Measurements from ENCODE around the gene WNT3A. TPM values are rescaled to one million over a fixed set of nuclear protein-coding genes. Genes with fewer than 3 reads are reported as not detected.

The WNT3A gene
- total and polyA plus RNA-seq, 2 of the 4 experiments (the other 2 are of a cell fraction), result not detected

- H3K4ac ChIP-seq (ENCODE audit: low read depth, low read length), result peak within 1 kb of the TSS; percentile 80
- whole genome bisulfite sequencing, 2 experiments (ENCODE audit: extremely low coverage in 2 of 2, insufficient read length in 1 of 2), result 2% methylated on average over 41 of the region's 66 CpGs; no CpG with 5 or more reads in 1 of the 2 experiments
- H3K14ac ChIP-seq (replicated peaks; ENCODE audit: low read depth, low read length), result peak within 1 kb of the TSS; percentile 81
- peaks cover under 1% of the 10 kb centered on the region for H3K9me1 ChIP-seq (ENCODE audit: insufficient read depth, low read length)
- peaks cover 3% of the 10 kb centered on the region for H3K4me1 ChIP-seq (ENCODE audit: control insufficient read depth, insufficient read depth, low read length)
- H2AFZ ChIP-seq (replicated peaks; ENCODE audit: low read length, poor library complexity), result peak within 1 kb of the TSS; percentile 98
- no peaks in the 10 kb centered on the region for H3K9me3 ChIP-seq (ENCODE audit: control insufficient read depth, insufficient read depth, low read length)
- peak within 1 kb of the TSS; percentile 43; the same call in 1 of the 2 replicates for H2BK120ac ChIP-seq (ENCODE audit: low read depth, low read length)
- no peak within 1 kb of the TSS for H2BK15ac ChIP-seq (ENCODE audit: low read depth, low read length)
- peak within 1 kb of the TSS; percentile 82 for H3K27ac ChIP-seq (ENCODE audit: insufficient read depth, low read length)
- peak within 1 kb of the TSS; percentile 93 for H3K9ac ChIP-seq (ENCODE audit: low read depth, low read length)
- dilution Hi-C loops (cut with HindIII; ENCODE audit: low sequenced_read_pairs, unreplicated experiment) (no loop called here), in situ Hi-C loops (cut with MboI; ENCODE audit: low sequenced_read_pairs) (no loop called here), intact Hi-C loops (cut with micrococcal nuclease) (no loop called here)
- ATAC-seq (ENCODE audit: low read depth) (peak; percentile 97), DNase-seq (peak; percentile 95)
- H4K20me1 ChIP-seq (ENCODE audit: insufficient read depth, low read length), result no peaks in the 10 kb centered on the region
- CTCF ChIA-PET, result interaction anchor here (1.1 kb wide), 1 partner anchor 10 kb away, joined by 3 read pairs; no protein-coding TSS in a partner anchor
- H3K4me2 ChIP-seq (ENCODE audit: low read depth, low read length), result peak within 1 kb of the TSS; percentile 85
- H4K91ac ChIP-seq (ENCODE audit: insufficient read depth, low read depth, low read length), result peak within 1 kb of the TSS; percentile 34
- peak within 1 kb of the TSS; percentile 37; the same call in 1 of the 2 replicates for H3K56ac ChIP-seq (ENCODE audit: extremely low read depth, insufficient read depth, low read length)
- H2BK5ac ChIP-seq (ENCODE audit: low read depth, low read length, poor library complexity, severe bottlenecking), result peak within 1 kb of the TSS; percentile 82
- H3K23ac ChIP-seq (ENCODE audit: low read depth, low read length), result peak within 1 kb of the TSS; percentile 63
- no peak within 1 kb of the TSS for H2BK20ac ChIP-seq (ENCODE audit: low read depth, low read length)
- H3K27me3 ChIP-seq (ENCODE audit: control insufficient read depth, insufficient read depth, low read length), result no peaks in the 10 kb centered on the region
- H4K5ac ChIP-seq (ENCODE audit: low read depth, low read length), result 0 out of 2 replicates have a peak within 1 kb of the TSS, but pooled peaks have one; percentile 39
- peak within 1 kb of the TSS in 1 of 2 experiments; percentile 61; a peak in 3 of 4 replicates for H4K8ac ChIP-seq (ENCODE audit: low read depth in 2 of 2, low read length in 2 of 2)
- peak within 1 kb of the TSS; percentile 3; the same call in 1 of the 2 replicates for H3K18ac ChIP-seq (ENCODE audit: low read depth, low read length)
- H2AK5ac ChIP-seq (ENCODE audit: low read depth, low read length), result peak within 1 kb of the TSS; percentile 55
- H3K36me3 ChIP-seq (ENCODE audit: control insufficient read depth, insufficient read depth, low read length), result peaks cover 13% of the 10 kb centered on the region
- peaks cover 11 to 38% of the 10 kb centered on the region in 2 experiments; a peak in 3 of 4 replicates for H3K79me1 ChIP-seq (ENCODE audit: low read depth in 1 of 2, low read length in 2 of 2)
- H2AK9ac ChIP-seq (replicated peaks; ENCODE audit: low read depth, low read length, poor library complexity), result peak within 1 kb of the TSS; percentile 94
- POLR2A ChIA-PET (ENCODE audit: unreplicated experiment), result interaction anchor here (0.6 kb wide), 1 partner anchor 211 kb away, joined by 8 read pairs; no protein-coding TSS in a partner anchor
- peak within 1 kb of the TSS; percentile 86 for H3K4me3 ChIP-seq (ENCODE audit: insufficient read depth, low read depth, low read length)
- no TSS peak for BruUV-seq (replicated peaks)
- TF ChIP-seq POLR2A (IDR thresholded peaks at IDR 0.05; ENCODE audit: low read depth, low read length) (peak; percentile 81), RAD21 (IDR thresholded peaks at IDR 0.05; ENCODE audit: low read length) (no peak), RFX5 (IDR thresholded peaks at IDR 0.05; ENCODE audit: low read depth, low read length) (no peak), SMC3 (IDR thresholded peaks at IDR 0.05; ENCODE audit: low read depth, low read length) (no peak), CHD1 (IDR thresholded peaks at IDR 0.05; ENCODE audit: low read depth, low read length) (no peak), ELK1 (IDR thresholded peaks at IDR 0.05; ENCODE audit: borderline replicate concordance, low read depth, low read length) (no peak), BHLHE40 (IDR thresholded peaks at IDR 0.05; ENCODE audit: low read depth, low read length) (no peak), USF2 (IDR thresholded peaks at IDR 0.05; ENCODE audit: low read depth, low read length) (peak; percentile 9; the same call in 1 of the 2 replicates), MAFK (IDR thresholded peaks at IDR 0.05; ENCODE audit: low read depth, low read length) (no peak), CEBPB (IDR thresholded peaks at IDR 0.05; ENCODE audit: low read depth, low read length) (peak; percentile 89), NFE2L2 (IDR thresholded peaks at IDR 0.05; ENCODE audit: low read depth, low read length) (no peak), FOS (IDR thresholded peaks at IDR 0.05; ENCODE audit: low read depth, low read length) (0 out of 2 replicates have a peak, but pooled peaks have one; percentile 50), MXI1 (IDR thresholded peaks at IDR 0.05; ENCODE audit: borderline replicate concordance, low read depth, low read length) (peak; percentile 81), MAZ (IDR thresholded peaks at IDR 0.05; ENCODE audit: borderline replicate concordance, low read depth, low read length) (peak; percentile 93; the same call in 1 of the 2 replicates), RCOR1 (IDR thresholded peaks at IDR 0.05; ENCODE audit: insufficient replicate concordance, low read length) (no peak)
Observed at GRCh38 chr1:228109073-228109961, 102.5 kb downstream of the WNT3A start, which contains the start of gene MRPL55. Gene MRPL55 (minus strand): TSS chr1:228109299. CDS start chr1:228108260, 1,039 bp downstream.
